ENCODE measurements around the gene FBXW11.

DNA sequence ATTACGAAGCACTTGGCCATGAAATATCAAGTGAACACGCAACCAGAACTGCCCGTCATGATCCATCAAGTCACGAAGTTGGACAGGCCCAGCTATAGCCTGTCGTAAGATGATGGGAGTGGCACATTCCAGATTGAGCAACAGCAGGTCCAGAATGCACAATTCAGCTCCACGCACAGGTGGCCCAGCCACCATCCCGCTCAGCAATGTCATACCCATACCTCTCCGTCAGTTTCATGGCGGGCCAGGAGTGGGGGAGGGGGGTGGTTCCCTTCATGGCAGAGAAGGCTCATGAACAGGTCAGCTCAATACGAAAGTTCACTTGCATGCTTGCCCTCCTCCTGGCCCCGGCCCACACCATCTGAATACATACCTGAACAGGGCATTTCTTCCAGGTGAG, 185.9 kb downstream of the FBXW11 start:
- TF ChIP-seq POLR2A (IDR thresholded peaks at IDR 0.05; ENCODE audit: low read length) (no peak), GATA1 (IDR thresholded peaks at IDR 0.05; ENCODE audit: low read depth, low read length) (no peak)

Data from erythroblast (primary cell).